Measurements from ENCODE around the gene FUS.

The FUS gene

GRCh38 chr16:31225193-31225592 lies 45.3 kb downstream of the FUS start:
- in situ Hi-C loops (cut with HindIII; ENCODE audit: low sequenced_read_pairs), result no loop called here
- TF ChIP-seq CTCF (IDR thresholded peaks at IDR 0.05; ENCODE audit: low read depth, low read length), result no peak
- H3K4me3 ChIP-seq (ENCODE audit: low read depth, low read length), result no peak overlapping the region
- no peak for DNase-seq (ENCODE audit: low read depth, low spot score)

- no peak for TF ChIP-seq CTCF (IDR thresholded peaks at IDR 0.05; ENCODE audit: low read depth, low read length)
- H3K4me3 ChIP-seq (ENCODE audit: low read depth, low read length), result no peak overlapping the region
- no peak for DNase-seq (ENCODE audit: low read depth, low spot score)
- in situ Hi-C loops (cut with HindIII; ENCODE audit: low sequenced_read_pairs), result no loop called here
Measured at GRCh38 chr16:31228206-31228605, 48.3 kb downstream of the FUS start.

GRCh38 chr16:31229501-31229900 lies 49.6 kb downstream of the FUS start:
- in situ Hi-C loops (cut with HindIII; ENCODE audit: low sequenced_read_pairs), result no loop called here
- no peak for TF ChIP-seq CTCF (IDR thresholded peaks at IDR 0.05; ENCODE audit: low read depth, low read length)
- DNase-seq (ENCODE audit: low read depth, low spot score), result no peak
- no peak overlapping the region for H3K4me3 ChIP-seq (ENCODE audit: low read depth, low read length)

GRCh38 chr16:31238041-31238440 lies 58.1 kb downstream of the FUS start:
- in situ Hi-C loops (cut with HindIII; ENCODE audit: low sequenced_read_pairs), result no loop called here
- no peak for DNase-seq (ENCODE audit: low read depth, low spot score)
- no peak overlapping the region for H3K4me3 ChIP-seq (ENCODE audit: low read depth, low read length)
- no peak for TF ChIP-seq CTCF (IDR thresholded peaks at IDR 0.05; ENCODE audit: low read depth, low read length)
